Upper lobe of left lung (tissue), 4 donors: Measurements from ENCODE around the gene AKR1B1.

Source experiments
- CTCF ChIP-seq, 6 experiments: fragments of 450-650 bp in 4 of 6; fragments of 200-600 bp in 2 of 6; sonication (generic) in 2 of 6; IDR thresholded peaks; one replicate each; pipeline ENCODE4 v1.5.1; 2016 to 2019; ENCODE audit warnings: antibody characterized with exemption in 6 of 6
- POLR2AphosphoS5 ChIP-seq, 2 donors: sonication (generic); formaldehyde crosslinking; IDR thresholded peaks; one replicate each; pipeline ENCODE4 v1.5.1; 2017; ENCODE audit warnings: antibody characterized with exemption in 2 of 2

GRCh38 chr7:134483296-134483695 lies 24.4 kb upstream of the AKR1B1 start:
- no peak for TF ChIP-seq CTCF (IDR thresholded peaks at IDR 0.05)
- no peak for TF ChIP-seq POLR2AphosphoS5 (IDR thresholded peaks at IDR 0.05)
